Thoracic aorta (tissue), 2 donors: Measurements from ENCODE around the gene PRPSAP1. TPM values are rescaled to one million over a fixed set of nuclear protein-coding genes. Genes with fewer than 3 reads are reported as not detected.

Experiments used
- ATAC-seq: fragments of 150-250 bp; one replicate; pipeline ENCODE4 v1.8.0; 2017; ENCODE audit warnings: low read depth; ENCODE audit not compliant: insufficient number of reproducible peaks, low FRiP score
- DNase-seq: peaks from one replicate; pipeline ENCODE4 v3.0.0-alpha.2; 2020; ENCODE audit warnings: low spot score
- H3K27ac ChIP-seq, 2 donors: fragments of 200-600 bp; sonication (generic); 1 replicate in 1 of 2; 2 replicates in 1 of 2; pipeline ENCODE4 v1.5.1; 2016; ENCODE audit warnings: mild to moderate bottlenecking in 2 of 2, moderate library complexity in 2 of 2
- H3K27me3 ChIP-seq: fragments of 200-600 bp; sonication (generic); replicated peaks from 2 replicates; pipeline ENCODE4 v1.6.0; 2016; ENCODE audit warnings: mild to moderate bottlenecking; ENCODE audit not compliant: insufficient read depth
- H3K36me3 ChIP-seq: fragments of 200-600 bp; sonication (generic); one replicate; pipeline ENCODE4 v1.5.1; 2016
- H3K4me1 ChIP-seq, 2 donors: fragments of 200-600 bp; sonication (generic); 1 replicate in 1 of 2; 2 replicates in 1 of 2; pipeline versions ENCODE4 v1.5.1 to v1.6.0; 2016; ENCODE audit warnings: low read depth in 2 of 2, mild to moderate bottlenecking in 1 of 2; ENCODE audit not compliant: control insufficient read depth in 1 of 2
- H3K4me3 ChIP-seq: fragments of 200-600 bp; sonication (generic); 2 replicates; pipeline ENCODE4 v1.5.1; 2016; ENCODE audit warnings: mild to moderate bottlenecking
- H3K9me3 ChIP-seq: fragments of 200-600 bp; sonication (generic); 2 replicates; pipeline ENCODE4 v1.5.1; 2016
- total RNA-seq, 2 donors: library from RNA; depleted of rRNA; stranded (reverse); fragments of >200 nt; gene quantifications; one replicate each; pipeline versions ENCODE4 v1.1.0 to v1.2.3, GENCODE V29; 2016
- TF ChIP-seq, protein P1 (sequence below): fragments of 200-600 bp; sonication (generic); IDR thresholded peaks from one replicate; pipeline ENCODE4 v1.5.1; 2019; ENCODE audit warnings: antibody characterized with exemption

The PRPSAP1 gene
- total RNA-seq, 2 donors from 2014 or later, result 57.8 to 83.9 TPM

DNA sequence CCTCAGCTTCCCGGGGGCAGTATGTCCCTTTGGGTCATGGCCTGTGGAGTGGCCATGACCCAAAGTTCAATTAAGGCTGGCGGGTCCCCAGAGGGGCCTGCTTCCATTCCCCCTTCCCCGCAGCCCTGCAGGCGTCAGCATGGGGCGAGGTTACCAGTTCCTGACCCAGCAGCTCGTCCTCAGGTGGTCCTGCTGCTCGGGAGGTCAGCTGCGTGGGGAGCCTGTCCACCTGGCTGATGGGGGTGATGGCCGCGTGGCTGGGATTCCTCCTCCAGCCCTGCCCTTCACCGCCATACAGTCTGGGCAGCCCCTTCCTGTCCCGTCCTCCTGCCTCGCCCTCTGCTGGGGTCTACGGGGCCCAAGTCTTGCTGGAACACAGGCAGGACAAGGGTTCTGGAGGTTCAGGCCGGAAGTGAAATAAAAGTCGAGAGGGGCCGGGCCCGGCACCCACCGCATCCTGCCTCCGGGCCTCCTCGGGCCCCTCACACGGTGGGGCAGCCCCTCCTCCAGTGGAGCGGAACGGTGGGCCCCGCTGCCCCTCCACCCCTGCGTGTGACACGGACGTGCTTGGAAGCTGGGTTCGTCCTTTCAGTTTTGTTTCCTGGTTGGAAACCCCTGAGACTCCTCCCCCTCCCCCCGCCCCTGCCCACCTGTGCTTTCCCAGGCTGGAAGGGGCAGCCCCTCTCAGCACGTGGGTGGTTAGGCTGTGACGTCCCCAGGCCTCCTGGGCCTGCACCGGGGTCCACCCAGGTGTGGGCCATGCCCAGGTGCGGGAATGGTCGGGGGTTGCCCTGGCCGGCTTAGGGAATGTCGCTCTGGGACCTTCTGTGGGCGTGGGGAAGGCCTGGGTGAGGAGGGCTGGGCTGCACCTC lies 81.8 kb downstream of the PRPSAP1 start:
- H3K4me1 ChIP-seq, result peaks cover 32 to 40% of the 10 kb centered on the region in 2 donors
- DNase-seq, result no peak

DNA sequence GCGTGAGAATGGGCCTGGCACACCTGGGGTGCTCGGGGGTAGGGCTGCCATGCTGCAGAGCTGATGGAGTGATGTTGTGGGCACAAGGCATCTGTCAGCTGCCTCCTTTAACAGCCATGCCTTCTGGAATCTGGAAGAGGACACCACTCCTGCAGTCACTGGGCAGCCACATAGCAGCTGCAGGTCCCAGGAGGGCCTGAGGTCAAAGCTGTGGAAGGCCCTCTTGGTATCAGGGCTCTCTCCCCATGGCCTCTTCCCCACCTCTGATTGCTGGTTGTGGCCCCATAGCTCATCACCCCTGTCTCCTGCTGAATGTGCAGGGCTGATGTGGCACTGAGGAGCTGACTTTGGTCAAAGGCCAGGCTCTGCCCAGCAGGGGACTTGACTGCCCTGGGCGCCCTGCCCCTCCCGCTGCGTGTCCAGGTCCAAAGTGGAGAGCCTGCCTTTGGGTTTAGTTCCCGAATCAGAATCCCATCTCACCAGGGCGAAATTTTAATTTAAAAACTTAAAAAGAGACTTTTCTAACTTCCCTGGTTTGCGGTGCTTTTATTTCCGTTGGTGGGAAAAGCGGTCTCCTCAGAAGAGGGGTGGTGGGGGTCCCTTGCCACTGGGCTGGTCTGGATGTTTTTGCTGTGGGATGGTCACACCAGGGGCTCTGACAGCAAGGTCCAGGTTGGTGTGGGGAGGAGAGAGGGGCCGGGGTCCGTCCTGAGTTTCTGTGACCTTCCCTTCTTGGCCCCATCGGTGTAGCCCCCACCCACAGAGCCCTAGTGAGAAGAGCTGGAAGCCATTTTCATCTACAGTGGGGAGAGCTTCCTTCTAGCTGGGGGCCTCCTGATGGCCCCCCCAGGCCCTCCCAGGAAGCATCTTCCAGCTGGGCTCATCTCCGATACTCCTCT lies 82.7 kb downstream of the PRPSAP1 start:
- Histone ChIP-seq H3K4me3 (peak overlapping the region; percentile 60), H3K27me3 (no peaks in the 10 kb centered on the region), H3K27ac (no peak overlapping the region), H3K9me3 (no peaks in the 10 kb centered on the region), H3K36me3 (peaks cover 4% of the 10 kb centered on the region), H3K4me1 (peaks cover 38 to 47% of the 10 kb centered on the region in 2 donors)
- no peak for ATAC-seq
- no peak for DNase-seq
- TF ChIP-seq, protein P1, sequence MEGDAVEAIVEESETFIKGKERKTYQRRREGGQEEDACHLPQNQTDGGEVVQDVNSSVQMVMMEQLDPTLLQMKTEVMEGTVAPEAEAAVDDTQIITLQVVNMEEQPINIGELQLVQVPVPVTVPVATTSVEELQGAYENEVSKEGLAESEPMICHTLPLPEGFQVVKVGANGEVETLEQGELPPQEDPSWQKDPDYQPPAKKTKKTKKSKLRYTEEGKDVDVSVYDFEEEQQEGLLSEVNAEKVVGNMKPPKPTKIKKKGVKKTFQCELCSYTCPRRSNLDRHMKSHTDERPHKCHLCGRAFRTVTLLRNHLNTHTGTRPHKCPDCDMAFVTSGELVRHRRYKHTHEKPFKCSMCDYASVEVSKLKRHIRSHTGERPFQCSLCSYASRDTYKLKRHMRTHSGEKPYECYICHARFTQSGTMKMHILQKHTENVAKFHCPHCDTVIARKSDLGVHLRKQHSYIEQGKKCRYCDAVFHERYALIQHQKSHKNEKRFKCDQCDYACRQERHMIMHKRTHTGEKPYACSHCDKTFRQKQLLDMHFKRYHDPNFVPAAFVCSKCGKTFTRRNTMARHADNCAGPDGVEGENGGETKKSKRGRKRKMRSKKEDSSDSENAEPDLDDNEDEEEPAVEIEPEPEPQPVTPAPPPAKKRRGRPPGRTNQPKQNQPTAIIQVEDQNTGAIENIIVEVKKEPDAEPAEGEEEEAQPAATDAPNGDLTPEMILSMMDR, result no peak

More for the DNA sequence above, 81.8 kb downstream of the PRPSAP1 start:
- no peak for ATAC-seq
- Histone ChIP-seq H3K4me3 (peak overlapping the region; percentile 60), H3K36me3 (peaks cover 4% of the 10 kb centered on the region), H3K27ac (peak overlapping the region; percentile 16 to 34), H3K9me3 (no peaks in the 10 kb centered on the region), H3K27me3 (no peaks in the 10 kb centered on the region)
- TF ChIP-seq, protein P1, result no peak

DNA sequence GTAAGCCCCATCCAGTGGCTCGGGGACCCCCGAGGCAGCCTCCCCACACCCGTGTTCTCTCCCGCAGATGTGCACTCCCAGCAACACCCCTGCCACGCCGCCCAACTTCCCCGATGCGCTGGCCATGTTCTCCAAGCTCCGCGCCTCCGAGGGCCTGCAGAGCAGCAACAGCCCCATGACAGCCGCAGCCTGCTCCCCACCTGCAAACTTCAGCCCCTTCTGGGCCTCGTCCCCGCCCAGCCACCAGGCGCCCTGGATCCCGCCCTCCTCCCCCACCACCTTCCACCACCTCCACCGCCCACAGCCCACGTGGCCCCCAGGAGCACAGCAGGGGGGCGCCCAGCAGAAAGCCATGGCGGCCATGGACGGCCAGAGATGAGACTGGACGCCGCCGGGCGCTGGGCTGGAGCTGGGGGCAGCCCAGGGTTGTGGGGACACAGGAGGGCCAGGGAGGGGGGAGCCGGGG lies 83.6 kb downstream of the PRPSAP1 start:
- Histone ChIP-seq H3K4me3 (no peak overlapping the region), H3K4me1 (peaks cover 38 to 47% of the 10 kb centered on the region in 2 donors), H3K36me3 (peaks cover 4% of the 10 kb centered on the region), H3K27me3 (no peaks in the 10 kb centered on the region), H3K9me3 (no peaks in the 10 kb centered on the region), H3K27ac (no peak overlapping the region)
- DNase-seq (no peak), ATAC-seq (no peak)
- TF ChIP-seq, protein P1, result no peak

DNA sequence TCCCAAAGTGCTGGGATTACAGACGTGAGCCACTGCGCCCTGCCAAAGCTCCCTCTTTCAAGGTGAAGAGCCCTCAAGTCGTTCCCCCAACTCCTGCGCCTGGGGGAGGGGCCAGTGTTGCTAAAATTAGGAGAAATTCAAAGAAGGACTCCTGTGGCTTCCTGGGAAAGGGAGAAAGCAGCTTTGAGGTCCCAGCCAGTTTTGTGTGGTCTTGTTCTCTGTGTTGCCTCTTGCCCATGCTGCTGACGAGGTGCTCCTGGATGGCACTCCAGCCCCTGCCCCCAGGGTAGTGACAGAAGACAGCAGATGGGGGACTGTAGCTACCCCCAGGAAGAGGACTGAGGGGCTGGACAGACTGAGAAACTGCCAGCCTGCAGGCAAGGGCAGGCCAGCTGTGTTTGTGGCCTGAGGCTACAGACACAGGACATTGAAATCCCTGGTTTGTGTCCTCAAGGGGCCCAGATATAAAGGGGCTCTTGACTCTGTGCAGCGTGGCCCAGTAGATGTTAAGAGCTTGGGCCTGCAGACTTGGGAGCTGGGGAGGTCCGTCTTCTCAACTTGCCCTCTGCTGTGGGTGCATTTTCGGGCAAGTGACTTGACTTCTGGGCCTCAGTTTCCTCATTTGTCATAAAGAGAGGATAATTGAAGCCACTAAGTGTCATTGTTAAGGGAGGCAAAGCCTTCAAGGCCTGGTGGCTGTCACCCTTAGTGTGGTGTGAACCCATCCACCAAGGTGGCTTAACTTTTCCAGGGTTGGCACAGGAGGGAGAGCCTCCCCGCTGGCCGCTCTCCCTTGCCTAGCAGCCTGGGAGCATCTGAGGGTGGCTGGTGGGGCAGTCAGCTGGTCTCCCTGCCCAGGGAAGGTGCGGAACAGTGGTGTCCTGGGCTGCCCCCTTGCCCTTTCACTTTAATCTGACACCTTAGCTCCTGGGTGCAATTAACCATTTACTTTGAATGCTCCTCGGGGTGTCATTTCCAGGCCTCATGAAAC lies 84.4 kb downstream of the PRPSAP1 start:
- Histone ChIP-seq H3K4me1 (peaks cover 40 to 50% of the 10 kb centered on the region in 2 donors), H3K27ac (peak overlapping the region in 1 of 2 donors; percentile 18)
- TF ChIP-seq, protein P1, result no peak

More for the DNA sequence above, 84.4 kb downstream of the PRPSAP1 start:
- no peaks in the 10 kb centered on the region for H3K9me3 ChIP-seq
- H3K27me3 ChIP-seq, result no peaks in the 10 kb centered on the region
- peak overlapping the region; percentile 26 for H3K4me3 ChIP-seq
- DNase-seq, result no peak
- H3K36me3 ChIP-seq, result peaks cover 4% of the 10 kb centered on the region
- ATAC-seq, result no peak
